ENCODE data around the gene C12orf42.

DNA sequence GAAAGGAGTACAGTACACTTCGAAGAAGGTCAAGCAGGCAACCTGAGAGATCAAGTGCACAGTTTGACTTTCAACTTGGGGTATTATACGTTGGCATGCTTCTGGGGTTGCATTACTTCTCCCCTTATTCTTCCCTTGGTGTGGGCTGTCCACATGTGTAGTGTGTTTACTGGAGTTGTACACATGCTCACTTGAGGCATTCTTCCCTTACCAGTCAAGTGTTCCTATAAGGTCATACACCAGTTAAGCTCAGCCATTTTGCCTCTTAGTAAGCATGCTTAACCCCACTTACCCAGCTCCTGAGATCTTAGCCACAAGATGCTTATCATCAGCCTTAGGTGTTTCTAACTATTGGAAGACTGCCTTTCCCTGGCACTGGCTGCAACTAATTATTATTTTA is 63.8 kb downstream of the C12orf42 start:
- TF ChIP-seq, protein P1, sequence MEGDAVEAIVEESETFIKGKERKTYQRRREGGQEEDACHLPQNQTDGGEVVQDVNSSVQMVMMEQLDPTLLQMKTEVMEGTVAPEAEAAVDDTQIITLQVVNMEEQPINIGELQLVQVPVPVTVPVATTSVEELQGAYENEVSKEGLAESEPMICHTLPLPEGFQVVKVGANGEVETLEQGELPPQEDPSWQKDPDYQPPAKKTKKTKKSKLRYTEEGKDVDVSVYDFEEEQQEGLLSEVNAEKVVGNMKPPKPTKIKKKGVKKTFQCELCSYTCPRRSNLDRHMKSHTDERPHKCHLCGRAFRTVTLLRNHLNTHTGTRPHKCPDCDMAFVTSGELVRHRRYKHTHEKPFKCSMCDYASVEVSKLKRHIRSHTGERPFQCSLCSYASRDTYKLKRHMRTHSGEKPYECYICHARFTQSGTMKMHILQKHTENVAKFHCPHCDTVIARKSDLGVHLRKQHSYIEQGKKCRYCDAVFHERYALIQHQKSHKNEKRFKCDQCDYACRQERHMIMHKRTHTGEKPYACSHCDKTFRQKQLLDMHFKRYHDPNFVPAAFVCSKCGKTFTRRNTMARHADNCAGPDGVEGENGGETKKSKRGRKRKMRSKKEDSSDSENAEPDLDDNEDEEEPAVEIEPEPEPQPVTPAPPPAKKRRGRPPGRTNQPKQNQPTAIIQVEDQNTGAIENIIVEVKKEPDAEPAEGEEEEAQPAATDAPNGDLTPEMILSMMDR (IDR thresholded peaks at IDR 0.05; ENCODE audit: low read length) = no peak
- no peak for TF ChIP-seq EZH2 (IDR thresholded peaks at IDR 0.05; ENCODE audit: borderline replicate concordance, low read length)
